Measurements from ENCODE around the gene E2F6. TPM values are rescaled to one million over a fixed set of nuclear protein-coding genes. Genes with fewer than 3 reads are reported as not detected.

Gene E2F6
- total and polyA plus RNA-seq, 8 donors = 8.7 to 21.7 (median 18.1) TPM

GRCh38 chr2:11434443-11434842 is 31.5 kb downstream of the E2F6 start:
- Histone ChIP-seq H3K27ac (no peak overlapping the region), H3K4me1 (no peaks in the 10 kb centered on the region), H3K36me3 (peaks cover 0 to 8% of the 10 kb centered on the region in 2 donors), H3K4me3 (no peak overlapping the region), H3K27me3 (no peaks in the 10 kb centered on the region), H3K9me3 (no peaks in the 10 kb centered on the region)
- ATAC-seq (no peak), DNase-seq (no peak)
- intact Hi-C loops (cut with DNase I) = no loop called here
- TF ChIP-seq, protein P1, sequence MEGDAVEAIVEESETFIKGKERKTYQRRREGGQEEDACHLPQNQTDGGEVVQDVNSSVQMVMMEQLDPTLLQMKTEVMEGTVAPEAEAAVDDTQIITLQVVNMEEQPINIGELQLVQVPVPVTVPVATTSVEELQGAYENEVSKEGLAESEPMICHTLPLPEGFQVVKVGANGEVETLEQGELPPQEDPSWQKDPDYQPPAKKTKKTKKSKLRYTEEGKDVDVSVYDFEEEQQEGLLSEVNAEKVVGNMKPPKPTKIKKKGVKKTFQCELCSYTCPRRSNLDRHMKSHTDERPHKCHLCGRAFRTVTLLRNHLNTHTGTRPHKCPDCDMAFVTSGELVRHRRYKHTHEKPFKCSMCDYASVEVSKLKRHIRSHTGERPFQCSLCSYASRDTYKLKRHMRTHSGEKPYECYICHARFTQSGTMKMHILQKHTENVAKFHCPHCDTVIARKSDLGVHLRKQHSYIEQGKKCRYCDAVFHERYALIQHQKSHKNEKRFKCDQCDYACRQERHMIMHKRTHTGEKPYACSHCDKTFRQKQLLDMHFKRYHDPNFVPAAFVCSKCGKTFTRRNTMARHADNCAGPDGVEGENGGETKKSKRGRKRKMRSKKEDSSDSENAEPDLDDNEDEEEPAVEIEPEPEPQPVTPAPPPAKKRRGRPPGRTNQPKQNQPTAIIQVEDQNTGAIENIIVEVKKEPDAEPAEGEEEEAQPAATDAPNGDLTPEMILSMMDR (IDR thresholded peaks at IDR 0.05) = no peak

GRCh38 chr2:11433822-11434221 is 32.1 kb downstream of the E2F6 start:
- Histone ChIP-seq H3K9me3 (no peaks in the 10 kb centered on the region), H3K27ac (no peak overlapping the region), H3K27me3 (no peaks in the 10 kb centered on the region), H3K4me3 (no peak overlapping the region), H3K36me3 (peaks cover 0 to 8% of the 10 kb centered on the region in 2 donors), H3K4me1 (no peaks in the 10 kb centered on the region)
- ATAC-seq (no peak), DNase-seq (no peak)
- TF ChIP-seq, protein P1 (IDR thresholded peaks at IDR 0.05) = no peak
- intact Hi-C loops (cut with DNase I) = no loop called here

DNA sequence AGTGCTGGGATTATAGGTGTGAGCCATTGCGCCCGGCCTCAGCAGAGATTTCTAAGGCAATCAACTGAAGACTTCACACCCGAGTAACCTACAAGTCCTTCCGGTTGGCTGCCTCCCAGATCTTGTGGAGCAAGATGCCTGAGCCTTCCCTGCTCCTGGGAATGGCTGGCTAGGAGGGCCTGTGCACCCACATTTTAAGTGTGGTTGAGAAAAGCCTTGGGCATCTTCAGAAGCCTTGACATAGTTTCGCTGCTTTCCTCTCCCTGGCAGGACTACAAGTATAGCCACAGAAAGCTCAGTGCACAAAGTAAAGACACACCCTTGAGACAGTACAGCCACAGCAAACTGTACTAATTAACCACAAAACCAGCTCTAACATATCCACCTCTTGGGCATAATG is 35.2 kb downstream of the E2F6 start:
- TF ChIP-seq, protein P1 (IDR thresholded peaks at IDR 0.05) = no peak
- no peaks in the 10 kb centered on the region for H3K4me1 ChIP-seq
- H3K27me3 ChIP-seq = no peaks in the 10 kb centered on the region
- no peaks in the 10 kb centered on the region for H3K36me3 ChIP-seq
- DNase-seq = no peak
- H3K27ac ChIP-seq = no peak overlapping the region
- intact Hi-C loops (cut with DNase I) = no loop called here
- no peak for ATAC-seq
- no peaks in the 10 kb centered on the region for H3K9me3 ChIP-seq
- H3K4me3 ChIP-seq = no peak overlapping the region

DNA sequence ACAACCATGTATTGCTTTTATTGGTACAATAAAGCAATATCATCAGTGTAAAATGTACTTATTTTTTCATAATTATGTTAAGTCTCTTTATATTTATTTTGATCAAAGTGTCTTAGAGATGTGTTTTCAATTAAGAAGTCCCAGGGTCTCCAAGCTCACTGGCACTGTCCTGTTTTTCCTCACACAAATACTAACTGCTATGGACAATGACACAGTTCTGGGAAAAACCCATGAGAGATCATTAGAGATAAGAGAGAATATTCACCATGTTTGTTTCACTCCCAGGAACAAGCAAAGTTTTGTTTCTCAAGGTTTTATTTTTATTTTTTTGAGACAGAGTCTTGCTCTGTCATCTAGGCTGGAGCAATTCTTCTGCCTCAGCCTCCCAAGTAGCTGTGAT is 38.7 kb downstream of the E2F6 start:
- DNase-seq = no peak
- ATAC-seq = no peak
- TF ChIP-seq, protein P1 (IDR thresholded peaks at IDR 0.05) = no peak
- H3K4me3 ChIP-seq = no peak overlapping the region
- no peaks in the 10 kb centered on the region for H3K4me1 ChIP-seq
- no peaks in the 10 kb centered on the region for H3K36me3 ChIP-seq
- H3K9me3 ChIP-seq = no peaks in the 10 kb centered on the region
- no peak overlapping the region for H3K27ac ChIP-seq
- H3K27me3 ChIP-seq = no peaks in the 10 kb centered on the region
- intact Hi-C loops (cut with DNase I) = no loop called here

DNA sequence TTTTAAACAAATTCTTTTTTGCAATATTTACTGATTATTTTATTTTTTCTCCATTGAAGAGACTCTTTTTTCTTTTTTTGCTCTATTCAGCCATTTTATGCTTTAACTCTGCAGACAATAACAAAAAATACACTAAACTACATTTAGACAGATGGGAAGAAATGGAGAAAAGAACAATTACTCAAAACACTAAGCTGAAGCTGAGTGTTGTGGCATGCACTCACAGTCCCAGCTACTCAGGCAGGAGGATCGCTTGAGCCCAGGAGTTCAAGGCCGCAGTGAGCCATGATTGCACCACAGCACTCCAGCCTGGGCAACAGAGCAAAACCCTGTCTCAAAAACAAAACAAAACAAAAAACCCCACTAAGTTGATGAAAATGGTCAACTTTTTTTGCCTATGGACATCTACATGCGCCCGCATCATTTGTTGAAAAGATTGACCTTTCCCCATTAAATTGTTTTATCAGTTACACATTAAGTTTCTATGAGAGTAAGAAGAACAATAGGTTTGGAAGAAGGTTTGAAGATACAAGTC is 43.0 kb downstream of the E2F6 start:
- intact Hi-C loops (cut with DNase I) = no loop called here
- no peaks in the 10 kb centered on the region for H3K27me3 ChIP-seq
- H3K4me1 ChIP-seq = no peaks in the 10 kb centered on the region
- TF ChIP-seq, protein P1 (IDR thresholded peaks at IDR 0.05) = no peak
- H3K9me3 ChIP-seq = peaks cover 0 to 2% of the 10 kb centered on the region in 2 donors
- H3K27ac ChIP-seq = no peak overlapping the region
- ATAC-seq = no peak
- H3K4me3 ChIP-seq = no peak overlapping the region
- no peaks in the 10 kb centered on the region for H3K36me3 ChIP-seq
- DNase-seq = no peak

All from left lung (tissue), 10 donors.